Naive thymus-derived CD4-positive, alpha-beta T cell (primary cell): ENCODE data around the gene CPNE9. TPM values are rescaled to one million over a fixed set of nuclear protein-coding genes. Genes with fewer than 3 reads are reported as not detected.

ENCODE experiments used
- ATAC-seq: fragments of 150-1000 bp; cut with Tn5 transposase; 2 replicates; pipeline ENCODE4 v1.10.0; 2021; ENCODE audit warnings: mild to moderate bottlenecking, moderate library complexity
- CTCF ChIA-PET: fragments of 350-600 bp; sonication (Branson Sonifier 250); formaldehyde crosslinking; loops from one replicate; lab custom pipeline; 2021; ENCODE audit warnings: antibody characterized with exemption; lab: Charles Lee
- POLR2A ChIA-PET: fragments of 350-600 bp; sonication (Branson Sonifier 250); formaldehyde crosslinking; loops from one replicate; lab custom pipeline; 2021; ENCODE audit warnings: antibody characterized with exemption, inconsistent platforms; lab: Charles Lee
- DNase-seq, 9 donors: peaks; one replicate each; pipeline versions ENCODE4 v3.0.0 to v3.0.0-alpha.2; 2020 to 2022; ENCODE audit warnings: mixed read lengths in 1 of 9
- H3K27ac ChIP-seq: one replicate; pipeline ENCODE4 v1.7.0; 2013; ENCODE audit warnings: mild to moderate bottlenecking, low read depth, low read length, moderate library complexity
- H3K27me3 ChIP-seq, 2 donors: one replicate each; pipeline ENCODE4 v1.7.0; 2013; ENCODE audit warnings: low read length in 2 of 2, mild to moderate bottlenecking in 2 of 2, moderate library complexity in 2 of 2; ENCODE audit not compliant: control insufficient read depth in 2 of 2, insufficient read depth in 2 of 2
- H3K36me3 ChIP-seq, 3 experiments: 1 replicate in 2 of 3; 2 replicates in 1 of 3; pipeline ENCODE4 v1.7.0; 2013; ENCODE audit warnings: low read length in 3 of 3, mild to moderate bottlenecking in 3 of 3, moderate library complexity in 1 of 3; ENCODE audit not compliant: insufficient read depth in 3 of 3, control insufficient read depth in 2 of 3
- H3K4me1 ChIP-seq, 2 donors: one replicate each; pipeline ENCODE4 v1.7.0; 2013; ENCODE audit warnings: low read length in 2 of 2, mild to moderate bottlenecking in 2 of 2, moderate library complexity in 1 of 2; ENCODE audit not compliant: control insufficient read depth in 2 of 2, insufficient read depth in 2 of 2
- H3K4me3 ChIP-seq: 2 replicates; pipeline ENCODE4 v1.7.0; 2013; ENCODE audit warnings: mild to moderate bottlenecking, low read length
- H3K9me3 ChIP-seq, 3 experiments: 1 replicate in 2 of 3; 2 replicates in 1 of 3; pipeline ENCODE4 v1.7.0; 2013; ENCODE audit warnings: low read length in 3 of 3; ENCODE audit not compliant: control insufficient read depth in 2 of 3
- H3K27ac Mint-ChIP-seq, 9 donors: one replicate each; pipeline ENCODE4 v1.8.0; 2020 to 2022; ENCODE audit warnings: mixed read lengths in 9 of 9, mild to moderate bottlenecking in 8 of 9, moderate library complexity in 5 of 9, inconsistent platforms in 2 of 9
- H3K27me3 Mint-ChIP-seq, 5 donors: one replicate each; pipeline ENCODE4 v1.8.0; 2021 to 2022; ENCODE audit warnings: mixed read lengths in 5 of 5, mild to moderate bottlenecking in 1 of 5
- H3K36me3 Mint-ChIP-seq, 5 donors: one replicate each; pipeline ENCODE4 v1.8.0; 2020 to 2022; ENCODE audit warnings: mixed read lengths in 5 of 5, mild to moderate bottlenecking in 3 of 5, inconsistent platforms in 1 of 5
- H3K4me1 Mint-ChIP-seq, 7 donors: one replicate each; pipeline ENCODE4 v1.8.0; 2020 to 2022; ENCODE audit warnings: mixed read lengths in 7 of 7, mild to moderate bottlenecking in 3 of 7, inconsistent platforms in 1 of 7
- H3K4me3 Mint-ChIP-seq, 10 donors: one replicate each; pipeline ENCODE4 v1.8.0; 2020 to 2022; ENCODE audit warnings: mild to moderate bottlenecking in 10 of 10, mixed read lengths in 10 of 10, moderate library complexity in 6 of 10, inconsistent platforms in 2 of 10
- H3K9me3 Mint-ChIP-seq, 11 donors: one replicate each; pipeline ENCODE4 v1.8.0; 2020 to 2022; ENCODE audit warnings: mixed read lengths in 11 of 11, mild to moderate bottlenecking in 4 of 11, inconsistent platforms in 1 of 11, moderate library complexity in 1 of 11
- intact Hi-C, 2 donors: fragments of 100-400 bp; cut with micrococcal nuclease; formaldehyde crosslinking; loops; one replicate each; pipeline ENCODE4 v1.15.1; 2023
- polyA plus RNA-seq, 2 donors: library from polyadenylated mRNA; unstranded; fragments of 300-500 nt; fragmentation: Illumina TruSeq; gene quantifications; one replicate each; pipeline ENCODE4 v1.2.3, GENCODE V29; 2021
- total RNA-seq, 6 experiments: library from RNA in 5 of 6; stranded (reverse) in 5 of 6; gene quantifications; 1 replicate in 5 of 6; 2 replicates in 1 of 6; pipeline ENCODE4 v1.2.3 and lab custom pipeline; 2021 to 2026

CPNE9 gene
- total and polyA plus RNA-seq, 7 experiments from 2014 or later, result 0.16 to 1.2 (median 0.51) TPM; not detected in 3

GRCh38 chr3:9744162-9744561 is 40.5 kb downstream of the CPNE9 start:
- no peaks in the 10 kb centered on the region for H3K27me3 ChIP-seq
- Mint-ChIP-seq H3K36me3 (peaks cover 7 to 47% (median 22%) of the 10 kb centered on the region in 5 donors), H3K9me3 (no peaks in the 10 kb centered on the region), H3K4me1 (peaks cover 4 to 11% (median 9%) of the 10 kb centered on the region in 7 donors), H3K4me3 (no peak overlapping the region), H3K27ac (no peak overlapping the region), H3K27me3 (no peaks in the 10 kb centered on the region)
- H3K27ac ChIP-seq, result no peak overlapping the region
- H3K4me1 ChIP-seq, result peaks cover 1 to 2% of the 10 kb centered on the region in 2 donors
- ChIA-PET POLR2A (interaction anchor here (0.8 to 3.6 kb wide), 2 partner anchors 12 to 48 kb away, joined by 3 to 19 read pairs; partner anchors contain the start of genes BRPF1 and TADA3), CTCF (interaction anchor here (0.7 kb wide), 1 partner anchor 14 kb away, joined by 3 read pairs; no protein-coding TSS in a partner anchor)
- no peak for DNase-seq
- intact Hi-C loops, result no loop called here
- peaks cover 39 to 84% (median 53%) of the 10 kb centered on the region in 3 experiments for H3K36me3 ChIP-seq
- ATAC-seq, result no peak
- H3K4me3 ChIP-seq, result no peak overlapping the region
- no peaks in the 10 kb centered on the region for H3K9me3 ChIP-seq

GRCh38 chr3:9745521-9745920 is 41.9 kb downstream of the CPNE9 start:
- ChIA-PET CTCF (no interaction called here), POLR2A (interaction anchor here (0.9 to 1.2 kb wide), 2 partner anchors 12 to 47 kb away, joined by 3 read pairs; partner anchors contain the start of gene ARPC4)
- H3K9me3 Mint-ChIP-seq, result peaks cover 0 to 2% (median 0%) of the 10 kb centered on the region in 11 donors
- intact Hi-C loops, result no loop called here
- no peaks in the 10 kb centered on the region for H3K27me3 ChIP-seq
- ATAC-seq (no peak), DNase-seq (no peak)
- H3K4me1 ChIP-seq, result peaks cover 5 to 7% of the 10 kb centered on the region in 2 donors
- peaks cover 33 to 71% (median 39%) of the 10 kb centered on the region in 3 experiments for H3K36me3 ChIP-seq
- no peak overlapping the region for H3K27ac ChIP-seq
- H3K27me3 Mint-ChIP-seq, result no peaks in the 10 kb centered on the region
- no peaks in the 10 kb centered on the region for H3K9me3 ChIP-seq
- H3K4me3 ChIP-seq, result no peak overlapping the region
- H3K36me3 Mint-ChIP-seq, result peaks cover 0 to 39% (median 11%) of the 10 kb centered on the region in 5 donors
- H3K4me1 Mint-ChIP-seq, result peaks cover 11 to 21% (median 16%) of the 10 kb centered on the region in 7 donors
- no peak overlapping the region for H3K27ac Mint-ChIP-seq
- H3K4me3 Mint-ChIP-seq, result no peak overlapping the region

- Histone ChIP-seq H3K4me1 (peaks cover 13% of the 10 kb centered on the region in 2 donors), H3K4me3 (no peak overlapping the region), H3K9me3 (no peaks in the 10 kb centered on the region), H3K27me3 (no peaks in the 10 kb centered on the region), H3K27ac (no peak overlapping the region), H3K36me3 (peaks cover 31 to 64% (median 32%) of the 10 kb centered on the region in 3 experiments)
- ChIA-PET CTCF (interaction anchor here (0.6 kb wide), 1 partner anchor 36 kb away, joined by 4 read pairs; no protein-coding TSS in a partner anchor), POLR2A (no interaction called here)
- Mint-ChIP-seq H3K36me3 (peaks cover 0 to 39% (median 10%) of the 10 kb centered on the region in 5 donors), H3K27me3 (no peaks in the 10 kb centered on the region), H3K27ac (peak overlapping the region in 1 of 9 donors; percentile 30), H3K4me3 (no peak overlapping the region), H3K9me3 (peaks cover 0 to 2% (median 0%) of the 10 kb centered on the region in 11 donors), H3K4me1 (peaks cover 13 to 29% (median 23%) of the 10 kb centered on the region in 7 donors)
- ATAC-seq (no peak), DNase-seq (no peak)
- intact Hi-C loops, result no loop called here
These were observed 42.7 kb downstream of the CPNE9 start for GRCh38 chr3:9746330-9746729.

- Mint-ChIP-seq H3K4me1 (peaks cover 20 to 38% (median 32%) of the 10 kb centered on the region in 7 donors), H3K36me3 (peaks cover 0 to 43% (median 17%) of the 10 kb centered on the region in 5 donors), H3K9me3 (peaks cover 0 to 2% (median 0%) of the 10 kb centered on the region in 11 donors), H3K27ac (no peak overlapping the region), H3K27me3 (no peaks in the 10 kb centered on the region), H3K4me3 (no peak overlapping the region)
- DNase-seq (no peak), ATAC-seq (no peak)
- Histone ChIP-seq H3K9me3 (no peaks in the 10 kb centered on the region), H3K36me3 (peaks cover 26 to 64% (median 27%) of the 10 kb centered on the region in 3 experiments), H3K4me1 (peaks cover 13 to 22% of the 10 kb centered on the region in 2 donors), H3K27ac (no peak overlapping the region), H3K27me3 (no peaks in the 10 kb centered on the region), H3K4me3 (no peak overlapping the region)
- intact Hi-C loops, result no loop called here
- CTCF ChIA-PET, result no interaction called here
- POLR2A ChIA-PET, result interaction anchor here (0.7 kb wide), 1 partner anchor 751 kb away, joined by 3 read pairs; no protein-coding TSS in a partner anchor
These were observed 43.6 kb downstream of the CPNE9 start for GRCh38 chr3:9747267-9747666.

GRCh38 chr3:9748031-9748430 is 44.4 kb downstream of the CPNE9 start:
- H3K27me3 ChIP-seq, result no peaks in the 10 kb centered on the region
- no peaks in the 10 kb centered on the region for H3K9me3 ChIP-seq
- no peak for DNase-seq
- H3K4me3 ChIP-seq, result no peak overlapping the region
- Mint-ChIP-seq H3K4me1 (peaks cover 20 to 43% (median 33%) of the 10 kb centered on the region in 7 donors), H3K27me3 (no peaks in the 10 kb centered on the region), H3K4me3 (peak overlapping the region in 4 of 10 donors; percentile 17 to 96 (median 58)), H3K27ac (peak overlapping the region in 3 of 9 donors; percentile 49 to 94 (median 71)), H3K9me3 (peaks cover 0 to 2% (median 0%) of the 10 kb centered on the region in 11 donors), H3K36me3 (peaks cover 0 to 44% (median 17%) of the 10 kb centered on the region in 5 donors)
- peaks cover 13 to 22% of the 10 kb centered on the region in 2 donors for H3K4me1 ChIP-seq
- intact Hi-C loops, result no loop called here
- peaks cover 19 to 62% (median 20%) of the 10 kb centered on the region in 3 experiments for H3K36me3 ChIP-seq
- POLR2A ChIA-PET, result no interaction called here
- no peak for ATAC-seq
- H3K27ac ChIP-seq, result no peak overlapping the region
- CTCF ChIA-PET, result no interaction called here

GRCh38 chr3:9749296-9749644 is 45.6 kb downstream of the CPNE9 start:
- Histone ChIP-seq H3K27me3 (no peaks in the 10 kb centered on the region), H3K9me3 (no peaks in the 10 kb centered on the region), H3K27ac (peak overlapping the region; percentile 73), H3K4me1 (peaks cover 13 to 22% of the 10 kb centered on the region in 2 donors), H3K36me3 (peaks cover 19 to 53% (median 20%) of the 10 kb centered on the region in 3 experiments), H3K4me3 (peak overlapping the region; percentile 84)
- peak overlapping the region; percentile 93 to 98 (median 96) for H3K4me3 Mint-ChIP-seq
- peaks cover 0 to 36% (median 23%) of the 10 kb centered on the region in 5 donors for H3K36me3 Mint-ChIP-seq
- ChIA-PET POLR2A (interaction anchor here (1.0 to 3.2 kb wide), 12 partner anchors 12 to 572 kb away, joined by 3 to 33 read pairs (median 4); partner anchors contain the start of genes ARPC4, BRPF1, MTMR14 and SEC13), CTCF (interaction anchor here (0.8 to 1.8 kb wide), 2 partner anchors 17 to 22 kb away, joined by 3 to 7 read pairs; no protein-coding TSS in a partner anchor)
- intact Hi-C loops, result loop anchor here (1.0 kb wide), 5 partner anchors 18 to 366 kb away; partner anchors contain the start of genes BRPF1 (in 2 of the 2), BRK1 (in 1 of the 2), MTMR14 (in 1 of the 2) and RPUSD3 (in 1 of the 2)
- no peak for DNase-seq
- H3K27ac Mint-ChIP-seq, result peak overlapping the region; percentile 86 to 96 (median 93)
- no peaks in the 10 kb centered on the region for H3K27me3 Mint-ChIP-seq
- peaks cover 27 to 51% (median 41%) of the 10 kb centered on the region in 7 donors for H3K4me1 Mint-ChIP-seq
- H3K9me3 Mint-ChIP-seq, result peaks cover 0 to 2% (median 0%) of the 10 kb centered on the region in 11 donors
- no peak for ATAC-seq
